Loucy (cell line): ENCODE measurements around the gene GMIP.

Source experiments
- H2AFZ ChIP-seq: fragments of 200-600 bp; sonication (generic); 2 replicates; pipeline ENCODE4 v1.6.0; 2016; ENCODE audit warnings: antibody characterized with exemption, mild to moderate bottlenecking, low read length, moderate library complexity
- H3F3A ChIP-seq: fragments of 200-600 bp; 2 replicates; pipeline ENCODE4 v1.6.0; 2016; ENCODE audit warnings: antibody characterized with exemption, low read depth, mild to moderate bottlenecking
- H3K27me3 ChIP-seq: fragments of 200-600 bp; sonication (generic); 2 replicates; pipeline ENCODE4 v1.6.1; 2014; ENCODE audit warnings: low read length, mild to moderate bottlenecking; ENCODE audit not compliant: insufficient read depth, poor library complexity, severe bottlenecking
- H3K36me3 ChIP-seq: fragments of 200-600 bp; sonication (generic); 2 replicates; pipeline ENCODE4 v1.6.1; 2016; ENCODE audit warnings: low read length; ENCODE audit not compliant: insufficient read depth
- H3K4me1 ChIP-seq: fragments of 200-600 bp; sonication (generic); 2 replicates; pipeline ENCODE4 v1.5.1; 2014; ENCODE audit warnings: low read length, mild to moderate bottlenecking; ENCODE audit not compliant: insufficient read depth, poor library complexity, severe bottlenecking
- H3K4me2 ChIP-seq: fragments of 200-600 bp; sonication (generic); 2 replicates; pipeline ENCODE4 v1.6.0; 2014; ENCODE audit warnings: antibody characterized with exemption, low read length, low read depth, mild to moderate bottlenecking; ENCODE audit not compliant: poor library complexity, severe bottlenecking
- H3K4me3 ChIP-seq: fragments of 200-600 bp; sonication (generic); 2 replicates; pipeline ENCODE4 v1.5.1; 2014; ENCODE audit warnings: low read length, mild to moderate bottlenecking, mixed read lengths; ENCODE audit not compliant: poor library complexity, severe bottlenecking
- H3K79me2 ChIP-seq: fragments of 200-600 bp; sonication (generic); 2 replicates; pipeline ENCODE4 v1.6.1; 2014; ENCODE audit warnings: low read length; ENCODE audit not compliant: insufficient read depth
- H3K9ac ChIP-seq: fragments of 200-600 bp; sonication (generic); 2 replicates; pipeline ENCODE4 v1.6.0; 2014; ENCODE audit warnings: mild to moderate bottlenecking, low read depth, low read length, moderate library complexity; ENCODE audit not compliant: poor library complexity, severe bottlenecking
- H3K9me2 ChIP-seq: fragments of 200-600 bp; sonication (generic); replicated peaks from 2 replicates; pipeline ENCODE4 v1.6.1; 2016; ENCODE audit warnings: low read depth, low read length, mixed read lengths
- H3K9me3 ChIP-seq: fragments of 200-600 bp; sonication (generic); 2 replicates; pipeline ENCODE4 v1.6.1; 2014; ENCODE audit warnings: mild to moderate bottlenecking, antibody characterized with exemption, low read length, low read depth; ENCODE audit not compliant: insufficient read depth
- H4K20me1 ChIP-seq: fragments of 200-600 bp; sonication (generic); 2 replicates; pipeline ENCODE4 v1.6.0; 2014; ENCODE audit warnings: antibody characterized with exemption, low read length, mild to moderate bottlenecking; ENCODE audit not compliant: insufficient read depth, poor library complexity, severe bottlenecking
- EZH2phosphoT487 ChIP-seq: fragments of 200-600 bp; IDR thresholded peaks from 2 replicates; pipeline ENCODE4 v1.6.1; 2018; ENCODE audit warnings: antibody characterized with exemption, mild to moderate bottlenecking, moderate library complexity, borderline replicate concordance
- TF ChIP-seq, protein P1 (sequence below): fragments of 200-600 bp; sonication (generic); conservative IDR thresholded peaks from 2 replicates; pipeline ENCODE4 v1.5.1; 2014; ENCODE audit warnings: mild to moderate bottlenecking, antibody characterized with exemption, low read length

The GMIP gene

DNA sequence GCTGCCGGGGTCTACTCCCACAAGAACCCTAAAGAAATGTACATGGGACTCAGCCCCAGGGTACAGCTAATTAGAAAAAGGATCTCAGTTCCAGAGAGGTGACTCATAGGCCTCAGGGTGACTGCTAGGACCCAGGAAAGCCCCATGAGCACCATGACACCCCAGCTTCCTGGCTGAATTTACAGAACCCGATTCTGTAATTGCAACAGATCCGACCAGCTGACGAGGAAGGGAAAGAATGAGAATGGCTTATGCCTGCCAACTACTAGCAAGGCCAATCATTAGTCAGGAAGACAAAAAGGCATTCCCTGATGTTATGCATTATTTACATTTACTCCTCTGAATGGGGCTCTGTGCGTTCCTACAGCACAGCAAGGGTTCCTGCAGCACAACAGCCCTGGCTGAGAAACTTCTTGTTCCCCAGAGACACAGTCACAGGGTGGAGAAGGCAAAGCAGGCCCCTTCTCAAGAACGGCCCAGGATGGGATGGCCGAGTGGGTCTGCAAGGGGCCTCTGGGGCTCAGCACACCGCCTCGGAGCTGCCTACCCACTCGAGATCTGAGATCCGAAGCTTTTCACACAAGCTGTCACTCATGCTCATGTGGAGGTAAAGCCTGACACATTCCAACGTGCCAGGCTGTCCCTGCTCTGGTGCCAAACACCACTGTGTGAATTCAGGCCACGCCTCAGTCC lies 52.2 kb downstream of the GMIP start:
- Histone ChIP-seq H3K27me3 (no peaks in the 10 kb centered on the region), H3K9me2 (no peaks in the 10 kb centered on the region), H3K9ac (no peak overlapping the region), H3K9me3 (no peaks in the 10 kb centered on the region), H2AFZ (no peak overlapping the region), H3K4me1 (no peaks in the 10 kb centered on the region), H3K36me3 (no peaks in the 10 kb centered on the region), H3F3A (no peaks in the 10 kb centered on the region), H3K79me2 (no peaks in the 10 kb centered on the region), H3K4me2 (no peak overlapping the region), H3K4me3 (no peak overlapping the region), H4K20me1 (no peaks in the 10 kb centered on the region)
- TF ChIP-seq, protein P1, sequence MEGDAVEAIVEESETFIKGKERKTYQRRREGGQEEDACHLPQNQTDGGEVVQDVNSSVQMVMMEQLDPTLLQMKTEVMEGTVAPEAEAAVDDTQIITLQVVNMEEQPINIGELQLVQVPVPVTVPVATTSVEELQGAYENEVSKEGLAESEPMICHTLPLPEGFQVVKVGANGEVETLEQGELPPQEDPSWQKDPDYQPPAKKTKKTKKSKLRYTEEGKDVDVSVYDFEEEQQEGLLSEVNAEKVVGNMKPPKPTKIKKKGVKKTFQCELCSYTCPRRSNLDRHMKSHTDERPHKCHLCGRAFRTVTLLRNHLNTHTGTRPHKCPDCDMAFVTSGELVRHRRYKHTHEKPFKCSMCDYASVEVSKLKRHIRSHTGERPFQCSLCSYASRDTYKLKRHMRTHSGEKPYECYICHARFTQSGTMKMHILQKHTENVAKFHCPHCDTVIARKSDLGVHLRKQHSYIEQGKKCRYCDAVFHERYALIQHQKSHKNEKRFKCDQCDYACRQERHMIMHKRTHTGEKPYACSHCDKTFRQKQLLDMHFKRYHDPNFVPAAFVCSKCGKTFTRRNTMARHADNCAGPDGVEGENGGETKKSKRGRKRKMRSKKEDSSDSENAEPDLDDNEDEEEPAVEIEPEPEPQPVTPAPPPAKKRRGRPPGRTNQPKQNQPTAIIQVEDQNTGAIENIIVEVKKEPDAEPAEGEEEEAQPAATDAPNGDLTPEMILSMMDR, result no peak
- TF ChIP-seq EZH2phosphoT487, result no peak

DNA sequence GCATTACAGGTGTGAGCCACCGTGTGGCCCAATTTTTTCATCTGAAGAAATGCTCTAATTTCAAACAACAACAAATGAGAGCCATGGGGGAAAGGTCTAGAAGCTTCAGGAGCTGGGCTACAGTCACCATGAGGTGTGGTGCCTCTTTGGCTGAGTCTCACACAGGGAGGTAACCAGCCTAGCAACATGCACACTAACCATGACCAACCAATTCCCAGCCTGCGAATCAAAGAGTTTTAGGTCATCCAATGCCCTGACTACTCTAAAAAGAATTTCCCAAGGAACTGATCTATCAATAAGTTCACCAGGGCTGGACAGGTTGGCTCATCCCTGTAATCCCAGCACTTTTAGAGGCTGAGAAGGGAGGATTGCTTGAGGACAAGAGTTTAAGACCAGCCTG lies 54.9 kb downstream of the GMIP start:
- Histone ChIP-seq H3K36me3 (no peaks in the 10 kb centered on the region), H3K4me3 (no peak overlapping the region), H3K4me1 (no peaks in the 10 kb centered on the region), H4K20me1 (no peaks in the 10 kb centered on the region), H3K9ac (no peak overlapping the region), H3K9me3 (no peaks in the 10 kb centered on the region), H3K27me3 (no peaks in the 10 kb centered on the region), H3K79me2 (no peaks in the 10 kb centered on the region), H2AFZ (no peak overlapping the region), H3F3A (no peaks in the 10 kb centered on the region), H3K4me2 (no peak overlapping the region), H3K9me2 (no peaks in the 10 kb centered on the region)
- TF ChIP-seq, protein P1, result no peak
- no peak for TF ChIP-seq EZH2phosphoT487

DNA sequence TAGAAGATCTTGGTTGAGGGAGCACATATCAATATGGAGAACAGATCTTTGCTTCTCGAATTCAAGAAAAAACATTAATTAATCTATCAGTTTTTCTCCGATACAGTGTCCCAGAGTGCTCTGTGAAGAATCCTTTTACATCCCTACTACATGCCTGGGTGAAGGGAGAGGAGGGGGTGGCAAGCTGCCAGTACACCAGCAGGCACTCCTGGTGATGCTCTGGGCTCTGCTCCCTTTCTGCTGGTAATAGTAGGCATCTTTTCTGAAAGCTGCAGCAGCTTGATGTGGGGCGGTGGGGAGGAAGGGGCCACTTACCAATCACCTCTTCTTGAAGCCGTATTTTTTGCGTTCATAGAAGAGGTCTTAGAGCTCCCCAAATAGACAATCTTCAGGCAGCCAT lies 55.7 kb downstream of the GMIP start:
- H2AFZ ChIP-seq, result no peak overlapping the region
- TF ChIP-seq, protein P1, result no peak
- no peak for TF ChIP-seq EZH2phosphoT487
- no peak overlapping the region for H3K4me2 ChIP-seq
- no peaks in the 10 kb centered on the region for H3K9me3 ChIP-seq
- no peak overlapping the region for H3K9ac ChIP-seq
- H3K4me3 ChIP-seq, result no peak overlapping the region
- H3K79me2 ChIP-seq, result no peaks in the 10 kb centered on the region
- no peaks in the 10 kb centered on the region for H3K4me1 ChIP-seq
- H4K20me1 ChIP-seq, result no peaks in the 10 kb centered on the region
- H3K27me3 ChIP-seq, result no peaks in the 10 kb centered on the region
- H3K9me2 ChIP-seq, result no peaks in the 10 kb centered on the region
- no peaks in the 10 kb centered on the region for H3F3A ChIP-seq
- H3K36me3 ChIP-seq, result no peaks in the 10 kb centered on the region
